ENCODE measurements around the gene ASTN2.
"Not testable (repeated sequence)": the region's sequence is repeated elsewhere in the genome, so short reads cannot be mapped to it uniquely, and the experiment has no call there.

ASTN2 gene

DNA sequence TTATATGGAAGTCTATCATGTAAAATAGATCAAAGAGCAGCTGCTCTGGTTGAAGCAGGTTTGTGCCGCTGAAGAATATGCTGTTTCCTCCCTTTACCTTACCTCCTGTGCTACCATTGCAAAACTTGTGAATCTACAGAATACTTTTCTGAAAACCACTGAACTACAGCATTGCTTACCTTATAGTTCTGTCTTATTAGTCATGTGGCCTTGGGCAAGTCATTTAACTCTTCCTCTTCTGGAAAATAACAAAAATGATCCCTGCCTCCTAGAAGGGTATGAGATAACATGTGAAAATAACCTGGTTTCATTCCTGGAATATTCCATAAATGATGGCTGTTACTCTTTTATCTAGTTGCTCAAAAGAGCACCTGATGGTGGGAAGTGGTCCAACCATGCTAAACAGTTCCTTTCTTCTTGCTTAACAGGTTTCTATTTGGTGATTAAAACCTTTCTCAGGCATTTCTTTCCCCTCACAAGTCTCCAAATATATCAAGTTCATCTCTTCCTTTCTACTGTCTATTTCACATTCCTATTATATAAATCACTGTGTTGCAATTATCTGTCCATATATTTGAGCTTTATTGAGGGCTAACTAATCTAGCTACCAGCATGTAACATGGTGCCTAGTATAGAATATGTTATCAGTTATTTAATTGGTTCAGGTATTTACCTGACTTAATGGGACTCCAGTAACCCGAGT lies 712.8 kb downstream of the ASTN2 start:
- DNase-seq (ENCODE audit: low read depth in 2 of 2) = no peak

GRCh38 chr9:116700882-116701865 lies 713.7 kb downstream of the ASTN2 start:
- no peak for DNase-seq (ENCODE audit: low read depth in 2 of 2)

- DNase-seq (ENCODE audit: low read depth in 2 of 2) = no peak
Observed at GRCh38 chr9:116700279-116700678, 714.6 kb downstream of the ASTN2 start.

- DNase-seq (ENCODE audit: low read depth in 2 of 2) = no peak
Observed at GRCh38 chr9:116697887-116698286, 717.0 kb downstream of the ASTN2 start.

GRCh38 chr9:116697362-116697761 lies 717.5 kb downstream of the ASTN2 start:
- DNase-seq (ENCODE audit: low read depth in 2 of 2) = no peak

DNA sequence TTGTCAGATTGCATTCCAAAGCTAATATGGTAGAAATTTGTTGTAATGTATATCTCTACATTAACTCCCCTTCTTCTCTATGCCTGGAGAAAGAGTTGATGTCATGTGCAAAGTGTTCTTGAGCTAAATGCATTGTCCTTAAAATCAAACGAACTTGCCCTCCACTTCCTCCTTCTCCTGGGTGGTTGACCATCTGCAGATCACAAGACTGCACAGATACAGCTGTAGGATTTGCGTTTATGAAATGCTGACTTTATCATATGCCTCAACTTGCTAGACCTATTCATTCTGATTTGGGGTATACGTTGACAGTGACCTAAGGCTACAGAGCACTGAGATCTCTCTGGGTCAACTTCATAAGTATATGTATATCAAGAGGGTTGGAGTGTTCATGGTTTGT lies 719.4 kb downstream of the ASTN2 start:
- DNase-seq (ENCODE audit: low read depth in 2 of 2) = no peak

DNA sequence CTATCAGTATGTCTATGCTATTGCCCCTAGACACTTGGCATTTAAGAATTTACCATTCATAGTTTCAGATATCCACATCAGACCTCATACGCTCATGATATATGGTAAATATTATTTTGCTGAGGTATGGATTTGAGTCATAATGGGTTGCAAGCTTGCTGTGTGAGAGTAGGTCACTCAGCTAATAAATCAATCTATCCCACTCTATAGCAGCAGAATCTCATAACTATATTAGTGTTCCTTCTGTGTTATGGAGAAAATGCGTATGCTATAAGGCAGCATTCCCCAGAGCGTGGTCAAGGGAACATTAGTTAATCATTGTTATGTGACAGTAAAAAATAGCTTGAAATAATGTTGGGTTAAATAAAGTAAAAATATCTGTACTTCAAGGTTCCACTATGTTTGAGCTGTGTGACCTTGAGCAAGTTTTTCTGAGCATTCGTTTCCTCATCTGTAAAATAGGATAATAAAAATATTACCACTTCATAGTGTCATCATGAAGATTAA lies 720.0 kb downstream of the ASTN2 start:
- DNase-seq (ENCODE audit: low read depth in 2 of 2) = no peak

GRCh38 chr9:116693233-116693731 lies 721.6 kb downstream of the ASTN2 start:
- DNase-seq (ENCODE audit: low read depth in 2 of 2) = no peak

GRCh38 chr9:116692616-116693015 lies 722.2 kb downstream of the ASTN2 start:
- no peak for DNase-seq (ENCODE audit: low read depth in 2 of 2)

GRCh38 chr9:116691607-116692006 lies 723.2 kb downstream of the ASTN2 start:
- DNase-seq (ENCODE audit: low read depth in 2 of 2) = no peak

GRCh38 chr9:116690805-116691204 lies 724.1 kb downstream of the ASTN2 start:
- DNase-seq (ENCODE audit: low read depth in 2 of 2) = not testable (repeated sequence)

GRCh38 chr9:116689486-116690032 lies 725.3 kb downstream of the ASTN2 start:
- no peak for DNase-seq (ENCODE audit: low read depth in 2 of 2)

GRCh38 chr9:116688806-116689485 lies 725.9 kb downstream of the ASTN2 start:
- DNase-seq (ENCODE audit: low read depth in 2 of 2) = no peak

DNA sequence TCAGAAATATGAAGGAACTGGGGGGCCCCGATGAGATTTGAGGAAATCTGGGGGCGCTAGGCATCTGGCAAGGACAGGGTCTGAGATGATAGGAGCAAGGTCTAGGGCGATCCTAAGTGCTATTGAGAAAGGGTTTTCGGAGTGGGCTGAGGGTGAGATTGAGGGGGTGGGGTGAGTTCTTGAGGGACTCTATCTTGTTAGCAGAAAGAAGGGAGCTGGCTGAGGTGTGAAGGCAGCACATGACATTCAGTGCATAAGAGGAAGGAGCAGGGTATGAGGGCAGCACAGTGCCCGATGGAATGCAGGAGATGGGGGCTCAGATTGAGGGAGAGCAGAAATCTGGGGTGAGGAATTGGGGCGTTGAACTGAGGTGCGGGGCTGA lies 727.1 kb downstream of the ASTN2 start:
- no peak for DNase-seq (ENCODE audit: low read depth in 2 of 2)

DNA sequence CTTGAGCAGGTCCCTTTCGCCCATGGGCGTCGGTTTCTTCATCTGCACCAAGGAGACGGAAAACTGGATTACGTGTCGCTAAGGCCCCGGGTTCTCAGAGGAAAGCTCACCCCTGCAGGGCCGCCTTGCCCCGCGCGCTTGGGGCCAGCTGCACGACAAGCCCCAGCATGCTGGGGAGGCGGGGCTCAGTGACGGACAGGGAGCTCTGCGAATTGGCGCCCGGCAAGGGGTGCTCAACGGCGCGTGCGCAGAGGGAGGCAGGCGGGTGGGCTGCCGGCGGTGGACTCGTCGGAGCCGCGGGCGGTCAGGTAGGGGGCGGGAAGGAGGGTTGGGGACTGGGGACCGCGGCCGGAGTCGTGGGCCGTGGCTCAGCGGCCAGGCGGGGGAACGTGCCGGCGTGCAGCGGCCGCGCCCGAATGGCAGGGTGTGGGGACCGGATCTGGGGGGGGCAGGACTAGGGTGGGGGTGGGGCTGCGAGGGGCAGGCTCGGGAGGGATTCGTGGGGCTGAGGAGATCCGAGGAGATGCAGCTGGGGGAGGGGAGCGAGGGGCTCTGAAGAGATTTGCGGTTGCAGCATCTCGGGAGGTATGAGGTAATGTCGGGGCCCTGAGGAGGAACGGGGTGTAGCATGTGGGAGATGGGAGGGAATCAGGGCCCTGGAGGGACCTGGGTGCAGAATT lies 727.6 kb downstream of the ASTN2 start, which contains the start of gene TRIM32:
TRIM32 (plus strand) TSS at position 232 of the 680 bp plus-strand sequence. CDS start 10,438 bp downstream, outside the sequence.
- peak; percentile 95 to 97 for DNase-seq (ENCODE audit: low read depth in 2 of 2)

GRCh38 chr9:116686693-116687073 lies 728.2 kb downstream of the ASTN2 start:
- DNase-seq (ENCODE audit: low read depth in 2 of 2) = no peak

GRCh38 chr9:116686135-116686534 lies 728.7 kb downstream of the ASTN2 start:
- no peak for DNase-seq (ENCODE audit: low read depth in 2 of 2)

DNA sequence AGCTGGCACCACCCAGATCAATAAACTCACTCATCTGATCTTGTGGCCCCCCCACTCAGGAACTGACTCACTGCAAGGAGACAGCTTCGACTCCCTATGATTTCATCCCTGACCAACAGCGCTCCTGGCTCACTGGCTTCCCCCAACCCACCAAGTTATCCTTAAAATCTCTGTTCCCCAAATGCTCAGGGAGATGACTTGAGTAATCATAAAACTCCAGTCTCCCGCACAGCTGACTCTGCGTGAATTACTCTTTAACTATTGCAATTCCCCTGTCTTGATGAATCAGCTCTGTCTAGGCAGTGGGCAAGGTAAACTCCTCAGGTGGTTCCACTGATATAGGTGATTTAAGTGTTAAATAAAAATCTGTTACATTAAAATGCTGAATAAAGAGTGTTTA lies 729.7 kb downstream of the ASTN2 start:
- DNase-seq (ENCODE audit: low read depth in 2 of 2) = no peak

DNA sequence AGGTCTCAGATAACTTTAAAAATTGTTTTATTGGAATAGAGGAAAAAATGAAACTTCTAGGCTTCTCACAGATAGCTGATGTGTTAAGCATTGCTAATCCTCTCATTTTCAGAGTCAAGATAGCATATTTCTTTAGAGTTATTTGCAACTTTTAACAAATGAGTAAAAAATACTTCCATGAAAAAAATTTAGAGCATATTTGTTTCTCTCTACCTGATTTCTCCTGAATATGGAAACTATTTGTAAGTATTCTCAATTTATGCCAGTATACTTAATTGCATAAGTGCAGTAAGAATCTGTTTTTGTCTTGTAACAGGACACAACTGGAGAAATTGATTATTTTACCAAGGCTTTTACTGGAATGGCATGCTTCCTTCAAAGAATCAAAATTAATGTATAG lies 731.3 kb downstream of the ASTN2 start:
- DNase-seq (ENCODE audit: low read depth in 2 of 2) = no peak

GRCh38 chr9:116674210-116674980 lies 740.5 kb downstream of the ASTN2 start:
- no peak for DNase-seq (ENCODE audit: low read depth in 2 of 2)

Data from stimulated activated CD4-positive, alpha-beta T cell treated with anti-CD3 and anti-CD28 coated beads, Interleukin-1b, Interleukin-23, amount 100 ng/mL, for 4 hours (primary cell).